ENCODE results near the gene BMAL2. TPM values are rescaled to one million over a fixed set of nuclear protein-coding genes. Genes with fewer than 3 reads are reported as not detected.
A peak's percentile ranks its signal among the peaks of the same experiment; 100 is the strongest.

BMAL2 gene
- total RNA-seq, 1 donor from 2014 or later = 7.9 TPM

DNA sequence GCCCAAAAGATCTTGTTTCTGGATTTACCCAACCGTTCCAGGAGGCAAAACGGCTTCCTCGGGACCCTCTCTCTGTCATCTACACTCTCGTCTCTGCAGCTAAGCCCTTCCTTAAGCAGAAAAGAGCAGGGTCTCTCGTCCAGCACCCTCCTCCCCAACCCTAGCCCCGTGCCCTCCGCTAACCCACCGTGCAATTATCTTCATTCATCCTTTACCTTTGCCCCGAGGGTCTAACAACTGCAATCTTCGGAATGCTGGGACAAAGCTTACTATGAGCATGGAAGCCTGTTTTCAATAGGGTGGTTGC lies 276 bp upstream of the BMAL2 start:
- Mint-ChIP-seq H3K9me3 (ENCODE audit: unreplicated experiment) (no peaks in the 10 kb centered on the region), H3K36me3 (ENCODE audit: low read depth, unreplicated experiment) (no peaks in the 10 kb centered on the region), H3K27me3 (ENCODE audit: unreplicated experiment) (peaks cover 5% of the 10 kb centered on the region), H3K4me1 (ENCODE audit: unreplicated experiment) (peaks cover 5% of the 10 kb centered on the region), H3K4me3 (ENCODE audit: unreplicated experiment) (peak overlapping the region; percentile 86), H3K27ac (ENCODE audit: unreplicated experiment) (no peak overlapping the region)
- TF ChIP-seq, protein P1, sequence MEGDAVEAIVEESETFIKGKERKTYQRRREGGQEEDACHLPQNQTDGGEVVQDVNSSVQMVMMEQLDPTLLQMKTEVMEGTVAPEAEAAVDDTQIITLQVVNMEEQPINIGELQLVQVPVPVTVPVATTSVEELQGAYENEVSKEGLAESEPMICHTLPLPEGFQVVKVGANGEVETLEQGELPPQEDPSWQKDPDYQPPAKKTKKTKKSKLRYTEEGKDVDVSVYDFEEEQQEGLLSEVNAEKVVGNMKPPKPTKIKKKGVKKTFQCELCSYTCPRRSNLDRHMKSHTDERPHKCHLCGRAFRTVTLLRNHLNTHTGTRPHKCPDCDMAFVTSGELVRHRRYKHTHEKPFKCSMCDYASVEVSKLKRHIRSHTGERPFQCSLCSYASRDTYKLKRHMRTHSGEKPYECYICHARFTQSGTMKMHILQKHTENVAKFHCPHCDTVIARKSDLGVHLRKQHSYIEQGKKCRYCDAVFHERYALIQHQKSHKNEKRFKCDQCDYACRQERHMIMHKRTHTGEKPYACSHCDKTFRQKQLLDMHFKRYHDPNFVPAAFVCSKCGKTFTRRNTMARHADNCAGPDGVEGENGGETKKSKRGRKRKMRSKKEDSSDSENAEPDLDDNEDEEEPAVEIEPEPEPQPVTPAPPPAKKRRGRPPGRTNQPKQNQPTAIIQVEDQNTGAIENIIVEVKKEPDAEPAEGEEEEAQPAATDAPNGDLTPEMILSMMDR (IDR thresholded peaks at IDR 0.05; ENCODE audit: unreplicated experiment) = no peak
- no peak for DNase-seq (ENCODE audit: low spot score)

- Mint-ChIP-seq H3K9me3 (ENCODE audit: unreplicated experiment) (no peaks in the 10 kb centered on the region), H3K4me3 (ENCODE audit: unreplicated experiment) (peak overlapping the region; percentile 95), H3K27me3 (ENCODE audit: unreplicated experiment) (peaks cover 5% of the 10 kb centered on the region), H3K4me1 (ENCODE audit: unreplicated experiment) (peaks cover 5% of the 10 kb centered on the region), H3K27ac (ENCODE audit: unreplicated experiment) (no peak overlapping the region), H3K36me3 (ENCODE audit: low read depth, unreplicated experiment) (no peaks in the 10 kb centered on the region)
- TF ChIP-seq, protein P1 (IDR thresholded peaks at IDR 0.05; ENCODE audit: unreplicated experiment) = no peak
- peak; percentile 28 for DNase-seq (ENCODE audit: low spot score)
Measured at GRCh38 chr12:27333403-27334009, 870 bp downstream of the BMAL2 start.

GRCh38 chr12:27334042-27334720 lies 1.5 kb downstream of the BMAL2 start:
- no peak for DNase-seq (ENCODE audit: low spot score)
- TF ChIP-seq, protein P1 (IDR thresholded peaks at IDR 0.05; ENCODE audit: unreplicated experiment) = no peak
- Mint-ChIP-seq H3K27ac (ENCODE audit: unreplicated experiment) (no peak overlapping the region), H3K4me3 (ENCODE audit: unreplicated experiment) (peak overlapping the region; percentile 95), H3K9me3 (ENCODE audit: unreplicated experiment) (no peaks in the 10 kb centered on the region), H3K36me3 (ENCODE audit: low read depth, unreplicated experiment) (no peaks in the 10 kb centered on the region), H3K27me3 (ENCODE audit: unreplicated experiment) (peaks cover 5% of the 10 kb centered on the region), H3K4me1 (ENCODE audit: unreplicated experiment) (peaks cover 5% of the 10 kb centered on the region)

DNA sequence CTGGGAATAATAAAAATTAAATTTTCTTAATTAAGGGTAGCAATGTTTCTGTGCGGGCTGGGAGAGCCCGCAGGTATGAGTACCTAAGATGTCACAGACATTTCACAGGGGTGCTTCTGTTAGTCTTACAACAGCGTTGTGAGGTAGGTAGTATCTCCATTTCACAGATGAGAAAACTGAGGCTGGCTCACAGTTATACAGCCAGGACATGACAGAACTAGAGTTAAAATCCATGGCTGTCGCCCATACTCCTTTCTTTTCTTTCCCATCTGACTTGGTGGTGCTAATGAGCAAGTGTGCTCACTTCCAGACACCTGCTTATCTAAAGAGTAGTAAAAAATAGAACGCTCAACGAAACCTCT lies 2.1 kb downstream of the BMAL2 start:
- Mint-ChIP-seq H3K27me3 (ENCODE audit: unreplicated experiment) (peaks cover 5% of the 10 kb centered on the region), H3K4me1 (ENCODE audit: unreplicated experiment) (peaks cover 5% of the 10 kb centered on the region), H3K9me3 (ENCODE audit: unreplicated experiment) (no peaks in the 10 kb centered on the region), H3K36me3 (ENCODE audit: low read depth, unreplicated experiment) (no peaks in the 10 kb centered on the region), H3K27ac (ENCODE audit: unreplicated experiment) (no peak overlapping the region), H3K4me3 (ENCODE audit: unreplicated experiment) (no peak overlapping the region)
- DNase-seq (ENCODE audit: low spot score) = no peak
- TF ChIP-seq, protein P1 (IDR thresholded peaks at IDR 0.05; ENCODE audit: unreplicated experiment) = no peak

Data from endothelial cell (in vitro differentiated cells).